Glutamatergic neuron (in vitro differentiated cells): Measurements from ENCODE around the gene C3orf85. TPM values are rescaled to one million over a fixed set of nuclear protein-coding genes. Genes with fewer than 3 reads are reported as not detected.

Source experiments
- DNase-seq: peaks from one replicate; pipeline ENCODE4 v3.0.0; 2022
- H3K27ac Mint-ChIP-seq: one replicate; pipeline ENCODE4 v1.8.0; 2020; ENCODE audit warnings: mild to moderate bottlenecking, mixed read lengths, inconsistent platforms; ENCODE audit not compliant: unreplicated experiment
- H3K27me3 Mint-ChIP-seq: one replicate; pipeline ENCODE4 v1.8.0; 2020; ENCODE audit warnings: mild to moderate bottlenecking, moderate library complexity, mixed read lengths, inconsistent platforms; ENCODE audit not compliant: unreplicated experiment
- H3K36me3 Mint-ChIP-seq: one replicate; pipeline ENCODE4 v1.8.0; 2020; ENCODE audit warnings: mild to moderate bottlenecking, mixed read lengths, inconsistent platforms; ENCODE audit not compliant: unreplicated experiment
- H3K4me1 Mint-ChIP-seq: one replicate; pipeline ENCODE4 v1.8.0; 2020; ENCODE audit warnings: mild to moderate bottlenecking, low read depth, mixed read lengths, inconsistent platforms; ENCODE audit not compliant: unreplicated experiment
- H3K4me3 Mint-ChIP-seq: one replicate; pipeline ENCODE4 v1.8.0; 2020; ENCODE audit warnings: mild to moderate bottlenecking, mixed read lengths, inconsistent platforms; ENCODE audit not compliant: unreplicated experiment
- H3K9me3 Mint-ChIP-seq: one replicate; pipeline ENCODE4 v1.8.0; 2020; ENCODE audit warnings: mild to moderate bottlenecking, moderate library complexity, mixed read lengths, inconsistent platforms; ENCODE audit not compliant: unreplicated experiment
- CTCF ChIP-seq: fragments of 200-600 bp; sonication (generic); IDR thresholded peaks from one replicate; pipeline ENCODE4 v1.5.0; 2021; ENCODE audit not compliant: partially characterized antibody, unreplicated experiment
- total RNA-seq: library from RNA; stranded (reverse); fragmentation: NEBNext Ultra II Directional; extraction: Animal tissue kit (Norgen Biotek cat#: 25700); gene quantifications from one replicate; pipeline ENCODE4 v1.2.1, GENCODE V29; 2021; ENCODE audit not compliant: unreplicated experiment

C3orf85 gene
- total RNA-seq, 1 donor from 2014 or later: not detected

- TF ChIP-seq CTCF: no peak
- Mint-ChIP-seq H3K36me3 (no peaks in the 10 kb centered on the region), H3K27me3 (no peaks in the 10 kb centered on the region), H3K4me1 (no peaks in the 10 kb centered on the region), H3K27ac (no peak overlapping the region), H3K9me3 (no peaks in the 10 kb centered on the region), H3K4me3 (no peak overlapping the region)
- no peak for DNase-seq
These were observed 20.5 kb upstream of the C3orf85 start for GRCh38 chr3:109116031-109116430.

- no peak for DNase-seq
- H3K4me1 Mint-ChIP-seq: peaks cover 1% of the 10 kb centered on the region
These were observed 18.6 kb upstream of the C3orf85 start, which contains the start of gene MORC1 for GRCh38 chr3:109117939-109118338. MORC1 (minus strand) TSS chr3:109118134; CDS start chr3:109118059, 75 bp downstream.

GRCh38 chr3:109118584-109118983 is 17.9 kb upstream of the C3orf85 start:
- H3K27me3 Mint-ChIP-seq: peaks cover 3% of the 10 kb centered on the region
- no peak overlapping the region for H3K27ac Mint-ChIP-seq
- DNase-seq: no peak
- TF ChIP-seq CTCF: no peak
- H3K4me1 Mint-ChIP-seq: peaks cover 1% of the 10 kb centered on the region
- peaks cover 9% of the 10 kb centered on the region for H3K9me3 Mint-ChIP-seq
- H3K36me3 Mint-ChIP-seq: peaks cover 11% of the 10 kb centered on the region
- no peak overlapping the region for H3K4me3 Mint-ChIP-seq

More at GRCh38 chr3:109117939-109118338, 18.6 kb upstream of the C3orf85 start, which contains the start of gene MORC1:
- peaks cover 3% of the 10 kb centered on the region for H3K27me3 Mint-ChIP-seq
- no peak for TF ChIP-seq CTCF
- H3K36me3 Mint-ChIP-seq: peaks cover 10% of the 10 kb centered on the region
- no peak within 1 kb of the TSS for H3K4me3 Mint-ChIP-seq
- no peak within 1 kb of the TSS for H3K27ac Mint-ChIP-seq
- peaks cover 8% of the 10 kb centered on the region for H3K9me3 Mint-ChIP-seq

GRCh38 chr3:109122690-109123089 is 13.8 kb upstream of the C3orf85 start:
- no peak for DNase-seq
- H3K4me1 Mint-ChIP-seq: peaks cover 9% of the 10 kb centered on the region
- peaks cover 9% of the 10 kb centered on the region for H3K9me3 Mint-ChIP-seq
- peak overlapping the region; percentile 0 for H3K27ac Mint-ChIP-seq
- peaks cover 3% of the 10 kb centered on the region for H3K27me3 Mint-ChIP-seq
- TF ChIP-seq CTCF: no peak
- peaks cover 11% of the 10 kb centered on the region for H3K36me3 Mint-ChIP-seq
- H3K4me3 Mint-ChIP-seq: no peak overlapping the region

- Mint-ChIP-seq H3K9me3 (peaks cover 9% of the 10 kb centered on the region), H3K36me3 (peaks cover 17% of the 10 kb centered on the region), H3K27me3 (peaks cover 3% of the 10 kb centered on the region), H3K4me3 (no peak overlapping the region), H3K4me1 (peaks cover 12% of the 10 kb centered on the region), H3K27ac (no peak overlapping the region)
- no peak for DNase-seq
- TF ChIP-seq CTCF: no peak
These were observed 10.6 kb upstream of the C3orf85 start for GRCh38 chr3:109125902-109126301.
